Right lobe of liver (tissue), 4 donors: ENCODE data around the gene RGS2.

ENCODE experiments used
- CTCF ChIP-seq, 4 donors: fragments of 200-600 bp in 3 of 4; fragments of 450-650 bp in 1 of 4; IDR thresholded peaks; one replicate each; pipeline versions ENCODE4 v1.5.1 to v1.8.0; 2016 to 2022; ENCODE audit warnings: antibody characterized with exemption in 4 of 4, mild to moderate bottlenecking in 2 of 4
- POLR2A ChIP-seq: fragments of 450-650 bp; IDR thresholded peaks from one replicate; pipeline ENCODE4 v1.6.1; 2017; ENCODE audit warnings: antibody characterized with exemption, mild to moderate bottlenecking
- donor health status: DM: no; HTN: no; CAD: no.
- donor health status: DM: no; HTN: no; CAD: no.
- donor health status: DM: no; HTN: yes; CAD: no.

GRCh38 chr1:192805832-192806323 is 3.0 kb upstream of the RGS2 start:
- TF ChIP-seq CTCF (IDR thresholded peaks at IDR 0.05) (peak; percentile 53 to 74 (median 56)), POLR2A (no peak)
